HG03139 (cell line): Measurements from ENCODE around the gene CEND1.

Experiments
- ATAC-seq: cut with Tn5 transposase; IDR thresholded peaks from one replicate; pipeline ENCODE4 v1.9.1; 2021; ENCODE audit not compliant: unreplicated experiment

The CEND1 gene

GRCh38 chr11:789943-790342, at the start of gene CEND1:
Gene CEND1, minus strand, starts transcription at chr11:790090. Its CDS starts 1,514 bp downstream, at chr11:788576.
- no peak for ATAC-seq

GRCh38 chr11:839280-839623, 49.4 kb upstream of the CEND1 start:
- no peak for ATAC-seq

DNA sequence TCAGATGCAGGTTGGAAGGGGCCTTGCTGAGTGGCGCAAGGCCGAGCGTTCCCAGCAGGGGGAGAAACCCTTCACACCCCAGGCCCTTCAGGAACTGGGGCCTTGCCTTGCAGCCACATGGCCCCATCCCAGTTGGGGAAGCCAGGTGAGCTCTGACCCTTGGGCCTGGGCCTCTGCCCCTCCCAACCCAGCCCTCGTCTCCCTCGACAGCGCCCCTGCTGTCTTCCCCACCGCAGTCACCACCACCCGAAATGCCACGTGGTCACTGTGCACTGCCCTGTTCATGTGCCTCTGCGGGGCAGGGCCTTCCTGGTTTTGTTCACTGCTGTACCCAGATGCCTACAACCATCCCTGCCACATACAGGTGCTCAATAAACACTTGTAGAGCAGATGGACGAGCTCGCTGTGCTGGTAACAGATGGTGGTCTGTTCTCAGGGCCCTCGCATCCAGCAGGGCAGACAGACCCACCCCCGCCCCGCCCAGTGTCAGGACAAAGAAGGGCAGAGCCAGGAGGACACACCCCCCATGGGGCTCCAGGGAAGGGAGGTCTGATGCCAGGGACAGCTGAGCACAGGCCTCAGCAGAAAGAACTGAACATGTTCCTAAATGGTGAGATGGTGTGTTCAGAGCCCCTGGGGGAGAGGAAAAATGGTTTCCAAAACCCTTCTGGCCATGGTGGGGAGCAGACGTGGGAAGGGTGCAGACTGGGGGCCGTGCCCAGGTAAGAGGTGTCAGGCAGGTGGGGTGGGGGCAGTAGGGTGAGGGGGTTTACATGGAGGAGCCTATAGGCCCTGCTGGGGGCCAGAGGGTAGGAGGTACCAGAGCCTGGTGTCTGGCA, 48.8 kb upstream of the CEND1 start:
- ATAC-seq: no peak

- ATAC-seq: no peak
These were observed 48.1 kb upstream of the CEND1 start for GRCh38 chr11:837990-838307.

- no peak for ATAC-seq
These were observed 47.5 kb upstream of the CEND1 start for GRCh38 chr11:837189-837989.

DNA sequence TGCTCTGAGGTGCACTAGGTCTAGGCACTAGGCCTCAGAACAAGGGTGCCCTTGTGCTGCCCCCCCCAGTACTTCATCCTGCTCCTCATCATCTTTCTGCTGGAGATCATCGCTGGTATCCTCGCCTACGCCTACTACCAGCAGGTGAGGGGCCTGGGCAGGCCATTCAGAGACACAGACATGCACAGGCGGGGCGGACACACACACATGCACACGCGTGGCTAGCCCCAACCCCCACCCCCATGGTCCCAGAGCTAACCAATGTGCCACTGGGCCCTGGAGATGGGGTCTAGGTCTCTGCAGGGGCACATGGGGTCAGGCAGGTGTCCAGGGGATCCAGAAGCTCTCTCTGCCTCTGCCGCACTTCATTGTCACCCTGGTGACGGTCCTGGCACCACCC, 46.8 kb upstream of the CEND1 start:
- no peak for ATAC-seq

DNA sequence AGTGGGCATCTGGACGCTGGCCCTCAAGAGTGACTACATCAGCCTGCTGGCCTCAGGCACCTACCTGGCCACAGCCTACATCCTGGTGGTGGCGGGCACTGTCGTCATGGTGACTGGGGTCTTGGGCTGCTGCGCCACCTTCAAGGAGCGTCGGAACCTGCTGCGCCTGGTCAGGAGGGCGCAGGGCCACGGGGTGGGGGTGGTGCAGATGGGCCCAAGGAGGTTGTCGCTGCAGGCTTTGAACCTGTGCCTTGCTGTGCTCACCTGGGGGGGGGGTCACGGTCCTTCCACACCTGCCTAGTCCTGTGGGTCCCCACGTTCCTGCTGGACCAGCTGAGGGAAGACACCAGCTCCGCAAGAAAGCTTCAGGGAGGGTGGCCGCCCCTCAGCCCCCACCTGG, 46.4 kb upstream of the CEND1 start:
- no peak for ATAC-seq

DNA sequence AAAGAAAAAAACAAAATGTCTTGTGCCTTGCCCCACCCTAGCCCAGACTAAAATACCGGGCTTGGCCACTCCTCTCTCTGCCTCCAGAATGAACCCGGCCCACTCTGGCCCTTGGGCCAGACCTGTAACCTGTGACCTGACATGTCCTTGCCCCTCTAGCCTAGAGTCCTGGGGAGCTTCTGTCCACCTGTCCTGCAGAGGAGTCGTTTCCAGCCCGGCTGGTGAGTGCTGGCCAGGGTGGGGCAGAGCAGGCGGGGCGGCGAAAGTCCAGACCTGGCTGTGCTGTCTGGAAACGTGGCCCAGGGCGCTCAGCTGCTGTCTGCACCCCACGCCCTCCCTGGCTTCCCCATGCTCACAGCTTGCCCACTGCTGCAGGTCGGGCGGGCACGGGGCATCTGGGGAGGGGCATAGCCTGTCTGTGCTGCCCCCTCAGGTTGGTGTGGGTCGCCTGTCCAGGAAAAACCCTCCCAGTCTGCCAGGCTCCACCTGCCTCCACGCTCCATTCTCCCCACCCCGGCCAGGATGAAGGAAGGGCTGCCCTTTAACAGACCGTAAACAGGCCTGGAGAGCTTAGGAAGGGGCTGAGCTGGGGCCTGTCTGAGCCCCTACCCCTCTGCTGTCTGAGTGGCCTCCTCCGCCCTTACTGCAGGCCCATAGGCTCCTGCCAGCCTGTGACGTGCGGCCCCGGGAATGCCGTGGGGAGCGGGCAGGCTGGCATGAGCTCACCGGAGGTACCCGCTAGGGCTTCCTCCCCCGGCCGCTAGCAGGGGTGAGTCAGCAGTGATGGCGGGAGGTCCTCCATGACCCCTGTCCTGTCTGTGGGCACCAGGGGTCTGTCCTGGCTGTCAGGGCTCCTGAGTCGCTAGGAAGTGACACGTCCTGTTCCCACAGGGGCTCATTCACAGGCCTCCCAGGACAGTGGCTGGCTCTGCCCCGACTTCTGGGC, 44.8 kb upstream of the CEND1 start:
- ATAC-seq: no peak

DNA sequence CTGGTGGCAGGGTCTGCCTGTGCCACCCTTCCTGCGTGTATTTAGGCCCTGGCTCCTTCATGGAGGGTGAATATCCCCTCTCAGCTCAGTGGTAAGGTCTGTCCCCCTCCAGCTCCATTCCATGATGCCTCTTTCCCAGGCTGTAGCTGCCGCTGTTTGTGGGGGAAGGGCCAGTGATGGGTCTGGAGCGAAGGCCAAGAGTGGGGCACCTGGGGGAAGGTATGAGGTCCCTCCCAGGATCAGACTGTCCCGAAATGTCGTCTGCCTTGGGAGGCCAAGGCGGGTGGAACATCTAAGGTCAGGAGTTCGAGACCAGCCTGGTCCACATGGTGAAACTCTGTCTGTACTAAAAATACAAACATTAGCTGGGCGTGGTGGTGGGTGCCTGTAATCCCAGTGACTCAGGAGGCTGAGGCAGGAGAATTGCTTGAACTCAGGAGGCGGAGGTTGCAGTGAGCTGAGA, 44.0 kb upstream of the CEND1 start:
- no peak for ATAC-seq

DNA sequence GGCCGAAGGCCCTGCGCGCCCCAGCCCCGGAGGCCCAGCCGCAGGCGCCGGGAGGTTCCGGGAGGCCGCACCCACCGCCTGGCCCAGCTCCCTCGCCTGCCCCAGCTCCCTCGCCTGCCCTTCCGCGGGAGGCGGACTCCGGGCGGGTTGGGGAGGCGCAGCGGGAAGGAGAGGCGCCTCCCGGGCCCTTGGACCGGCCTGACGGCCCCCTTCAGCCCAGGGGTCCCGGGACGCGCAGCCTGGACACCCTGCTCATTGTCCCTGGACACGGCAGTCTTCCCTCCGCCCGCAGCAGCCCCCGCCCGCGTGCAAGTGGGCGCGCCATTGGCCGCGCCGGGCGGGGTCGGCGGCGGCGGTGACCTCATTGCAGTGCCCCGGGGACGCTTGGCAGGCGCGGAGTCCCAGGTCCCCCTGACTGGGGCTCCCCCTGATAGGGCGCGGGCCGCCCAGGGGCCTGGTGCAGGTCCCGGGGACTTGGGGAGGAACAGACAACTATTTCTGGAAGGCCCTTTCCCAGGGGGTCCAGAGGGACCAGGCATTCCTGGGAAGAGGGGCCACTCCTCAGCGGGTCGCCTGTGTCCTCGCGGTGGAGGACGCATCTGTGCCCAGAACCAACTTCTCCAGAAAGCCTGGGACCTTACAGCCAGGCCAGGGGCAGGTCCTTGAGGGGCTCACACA, 43.4 kb upstream of the CEND1 start:
- ATAC-seq: no peak

DNA sequence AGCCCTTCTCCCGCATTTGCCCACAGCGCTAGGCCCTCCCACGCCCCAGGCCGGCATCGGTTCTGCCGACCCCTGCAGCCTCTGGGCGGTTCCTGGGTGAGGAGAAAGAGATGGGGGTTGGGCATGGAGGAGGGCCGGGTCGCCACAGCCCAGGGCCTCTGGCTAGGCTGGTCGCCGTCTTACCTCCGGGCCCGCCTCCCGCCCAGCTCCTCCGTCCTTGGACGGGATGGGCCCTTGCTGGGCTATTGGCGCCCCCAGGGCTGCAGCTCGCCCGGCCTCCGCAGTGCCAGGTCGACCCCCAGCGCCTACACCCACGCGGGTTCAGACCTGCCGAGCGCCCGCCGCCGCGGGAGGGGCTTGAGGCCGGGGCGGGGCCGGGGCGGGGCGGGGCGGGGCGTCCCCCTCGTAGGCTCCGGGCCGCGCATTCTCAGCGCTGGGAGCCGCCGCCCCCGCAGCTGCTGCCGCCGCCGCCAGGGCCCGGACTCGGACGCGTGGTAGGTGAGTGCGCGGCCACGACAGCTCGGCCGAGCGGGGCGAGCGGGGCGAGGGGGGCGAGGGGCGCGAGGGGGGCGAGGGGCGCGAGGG, 42.7 kb upstream of the CEND1 start, which contains the start of gene CD151:
TSS of gene CD151 (plus strand) at position 424 of the 585 bp plus-strand sequence. CDS start 3,118 bp downstream, outside the sequence.
- no peak for ATAC-seq

DNA sequence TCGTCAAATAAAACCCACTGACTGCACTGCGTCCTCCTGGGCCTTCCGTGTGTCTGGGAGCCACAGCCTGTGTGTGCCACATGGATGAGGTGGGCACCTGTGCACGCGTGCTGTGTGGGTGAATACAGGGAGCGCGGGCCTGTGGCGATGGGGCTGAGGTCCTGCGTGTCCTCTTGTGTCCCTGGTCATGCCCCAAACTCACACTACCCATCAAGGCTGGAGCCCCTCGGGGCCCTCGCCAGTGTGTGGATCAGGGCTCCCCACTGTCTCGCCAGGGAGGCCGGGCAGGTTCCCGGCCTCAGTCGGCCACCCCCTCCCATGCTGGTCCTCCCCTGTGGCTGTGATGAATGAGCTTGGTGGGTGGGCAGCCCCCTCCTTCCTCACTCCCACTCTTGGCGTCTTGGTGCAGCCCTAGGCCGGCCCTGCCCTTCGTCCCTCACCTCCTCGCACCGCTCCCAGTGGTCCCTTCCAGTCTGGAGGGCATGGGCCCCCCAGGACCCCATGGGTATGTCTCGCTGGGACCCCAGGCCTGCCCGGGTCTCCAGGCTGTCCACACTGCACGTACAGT, 42.2 kb upstream of the CEND1 start:
- ATAC-seq: no peak

DNA sequence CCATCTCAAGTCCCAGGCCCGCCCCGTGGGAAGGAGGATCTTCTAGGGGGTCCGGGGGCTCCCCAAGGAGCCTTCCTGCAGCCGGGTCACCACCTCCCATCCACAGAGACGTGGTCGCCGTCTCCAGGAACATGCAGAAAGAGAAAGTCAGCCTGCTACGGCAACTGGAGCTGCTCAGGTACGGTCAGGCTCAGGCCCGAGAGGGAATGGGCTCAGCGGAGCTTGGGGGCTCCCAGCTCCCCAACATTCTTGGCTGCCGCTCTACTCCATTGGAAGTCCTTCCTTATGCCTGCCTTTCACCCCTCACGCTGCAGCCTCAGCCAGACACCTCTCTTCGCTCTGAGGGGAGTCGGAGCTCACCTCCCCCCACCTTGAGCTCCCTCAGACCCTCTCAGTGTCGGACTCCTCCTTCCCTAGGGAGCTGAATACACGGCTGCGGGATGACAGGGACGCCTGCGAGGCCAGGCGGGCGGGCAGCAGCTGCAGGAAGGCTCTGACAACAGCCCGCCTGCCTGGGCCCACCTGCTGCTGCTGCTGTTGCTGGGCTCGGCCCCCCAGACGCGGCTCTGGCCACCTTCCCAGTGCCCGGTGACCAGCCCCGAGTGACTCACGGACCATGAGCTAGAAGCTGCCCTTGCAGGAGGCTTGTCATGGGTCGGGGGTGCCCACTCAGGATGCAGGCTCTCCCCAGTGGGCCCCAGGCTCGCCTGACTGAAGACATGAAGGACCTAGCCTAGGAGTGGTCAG, 41.4 kb upstream of the CEND1 start:
- no peak for ATAC-seq

DNA sequence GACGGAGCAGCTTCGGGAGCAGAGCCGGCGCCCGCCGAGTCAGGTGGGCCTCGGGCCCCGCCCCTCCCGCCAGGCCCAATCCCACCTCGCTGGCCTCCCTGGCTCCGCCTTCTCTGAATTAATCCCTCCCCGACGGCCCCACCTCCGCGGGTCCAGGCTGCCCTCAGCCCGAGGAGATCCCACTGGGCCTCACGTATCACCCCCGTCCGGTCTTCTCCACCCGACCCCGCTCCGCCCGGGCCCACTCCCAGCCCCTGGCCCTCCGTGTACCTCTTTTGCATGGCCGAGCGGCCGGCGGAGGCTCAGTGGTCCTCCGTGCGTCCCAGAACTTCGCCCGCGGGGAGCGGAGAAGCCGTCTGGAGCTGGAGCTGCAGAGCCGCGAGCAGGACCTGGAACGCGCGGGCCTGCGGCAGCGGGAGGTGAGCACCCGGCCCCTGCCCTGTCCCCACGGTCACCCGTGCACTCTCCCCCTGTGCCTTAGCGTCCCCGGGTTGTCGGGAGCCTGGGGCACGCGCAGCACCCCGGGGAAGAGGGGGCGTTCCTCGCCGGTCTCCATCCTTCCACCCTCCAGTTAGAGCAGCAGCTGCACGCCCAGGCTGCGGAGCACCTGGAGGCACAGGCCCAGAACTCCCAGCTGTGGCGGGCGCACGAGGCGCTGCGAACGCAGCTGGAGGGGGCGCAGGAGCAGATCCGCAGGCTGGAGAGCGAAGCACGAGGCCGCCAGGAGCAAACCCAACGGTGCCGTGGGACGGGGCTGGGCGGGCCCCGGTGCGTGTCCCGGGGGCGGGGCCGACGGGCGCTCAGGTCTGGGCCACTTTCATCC, 40.6 kb upstream of the CEND1 start:
- no peak for ATAC-seq

DNA sequence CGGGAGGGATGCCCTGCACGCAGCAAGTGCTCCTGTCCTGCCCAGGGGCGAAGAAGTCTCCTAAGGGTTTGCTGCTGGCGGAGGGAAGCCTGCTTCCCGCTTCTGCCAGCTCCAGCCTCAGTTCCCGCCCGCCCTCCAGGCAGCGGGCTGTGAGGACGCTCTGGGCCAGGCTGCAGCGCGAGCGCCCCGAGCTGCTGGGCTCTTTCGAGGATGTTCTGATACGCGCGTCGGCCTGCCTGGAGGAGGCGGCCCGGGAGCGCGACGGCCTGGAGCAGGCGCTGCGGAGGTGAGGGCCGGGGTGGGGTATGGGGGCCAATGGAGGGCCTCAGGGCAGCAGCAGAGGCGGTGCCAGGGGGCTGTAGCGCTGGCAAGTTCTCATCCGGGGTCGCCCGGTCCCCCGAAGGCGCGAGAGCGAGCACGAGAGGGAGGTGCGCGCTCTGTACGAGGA, 40.0 kb upstream of the CEND1 start:
- no peak for ATAC-seq

DNA sequence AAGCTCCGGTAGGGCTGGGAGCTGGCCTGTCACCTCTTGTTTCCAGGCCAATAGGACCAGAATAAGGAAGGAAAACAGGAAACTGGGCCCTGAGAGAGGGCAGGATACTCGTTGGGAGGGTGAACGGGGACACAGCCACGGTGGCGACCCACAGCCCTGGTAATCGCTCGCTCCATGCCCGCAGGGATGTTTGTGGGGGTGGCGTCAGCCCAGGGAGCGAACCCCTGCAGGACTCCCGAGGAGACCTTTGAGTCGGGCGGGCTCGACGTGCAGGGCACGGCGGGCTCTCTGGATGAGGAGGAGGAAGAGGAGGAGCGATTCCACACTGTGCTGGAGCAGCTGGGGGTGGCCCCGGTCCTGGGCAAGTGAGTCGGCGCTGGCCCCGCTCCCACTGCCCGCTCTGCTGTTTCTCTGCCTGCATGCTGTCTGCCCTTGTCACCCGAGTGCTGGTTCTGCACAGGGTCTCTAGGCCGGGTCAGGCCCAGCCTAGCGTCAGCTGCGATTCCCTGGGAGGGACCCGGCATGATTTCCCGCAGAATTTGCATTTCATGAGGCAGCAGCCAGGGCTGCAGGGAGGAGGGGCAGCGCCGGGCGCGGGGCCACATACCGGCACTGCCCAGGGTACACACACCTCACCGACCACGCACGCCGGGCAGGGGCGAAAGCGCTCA, 39.4 kb upstream of the CEND1 start:
- no peak for ATAC-seq

GRCh38 chr11:828506-829175, 38.8 kb upstream of the CEND1 start:
- ATAC-seq: no peak
